ENCODE measurements around the gene HIVEP3. TPM values are rescaled to one million over a fixed set of nuclear protein-coding genes. Genes with fewer than 3 reads are reported as not detected.

HIVEP3 gene
- total and polyA plus RNA-seq, 2 of the 13 experiments (the other 11 are each of a cell fraction or from before 2014, with no cell fraction given): 0.05 TPM; not detected in 1

DNA sequence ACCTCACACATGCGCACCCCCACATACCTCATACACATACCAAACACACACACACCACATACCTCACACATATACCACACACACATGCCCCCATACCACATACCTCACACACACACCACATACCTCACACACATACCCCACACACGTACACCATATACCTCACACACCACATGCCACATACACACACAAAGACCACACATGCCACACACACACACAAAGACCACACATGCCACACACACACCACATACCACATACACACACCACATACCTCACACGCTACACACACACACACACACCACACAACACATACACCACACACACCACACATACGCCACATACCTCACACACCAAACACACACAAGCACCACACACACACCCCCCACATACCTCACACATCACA, 30.0 kb downstream of the HIVEP3 start (continued):
- TF ChIP-seq ZBTB40 (IDR thresholded peaks at IDR 0.05) (0 out of 2 replicates have a peak, but pooled peaks have one; percentile 13), ZBTB40 (CRISPR knock-in tag; IDR thresholded peaks at IDR 0.05) (no peak), JUN (CRISPR knock-in tag; IDR thresholded peaks at IDR 0.05) (no peak), FOXK2 (IDR thresholded peaks at IDR 0.05) (peak; percentile 12; the same call in 1 of the 2 replicates), PAXIP1 (CRISPR knock-in tag; conservative IDR thresholded peaks at IDR 0.05) (no peak)

All from HepG2 (cell line).